HG03060 (cell line): ENCODE results near the gene PRKAB2.
"Not testable (repeated sequence)": the region's sequence is repeated elsewhere in the genome, so short reads cannot be mapped to it uniquely, and the experiment has no call there.

ENCODE experiments used
- ATAC-seq: cut with Tn5 transposase; IDR thresholded peaks from one replicate; pipeline ENCODE4 v1.9.1; 2021; ENCODE audit warnings: low read depth, moderate number of reproducible peaks; ENCODE audit not compliant: unreplicated experiment

The PRKAB2 gene

DNA sequence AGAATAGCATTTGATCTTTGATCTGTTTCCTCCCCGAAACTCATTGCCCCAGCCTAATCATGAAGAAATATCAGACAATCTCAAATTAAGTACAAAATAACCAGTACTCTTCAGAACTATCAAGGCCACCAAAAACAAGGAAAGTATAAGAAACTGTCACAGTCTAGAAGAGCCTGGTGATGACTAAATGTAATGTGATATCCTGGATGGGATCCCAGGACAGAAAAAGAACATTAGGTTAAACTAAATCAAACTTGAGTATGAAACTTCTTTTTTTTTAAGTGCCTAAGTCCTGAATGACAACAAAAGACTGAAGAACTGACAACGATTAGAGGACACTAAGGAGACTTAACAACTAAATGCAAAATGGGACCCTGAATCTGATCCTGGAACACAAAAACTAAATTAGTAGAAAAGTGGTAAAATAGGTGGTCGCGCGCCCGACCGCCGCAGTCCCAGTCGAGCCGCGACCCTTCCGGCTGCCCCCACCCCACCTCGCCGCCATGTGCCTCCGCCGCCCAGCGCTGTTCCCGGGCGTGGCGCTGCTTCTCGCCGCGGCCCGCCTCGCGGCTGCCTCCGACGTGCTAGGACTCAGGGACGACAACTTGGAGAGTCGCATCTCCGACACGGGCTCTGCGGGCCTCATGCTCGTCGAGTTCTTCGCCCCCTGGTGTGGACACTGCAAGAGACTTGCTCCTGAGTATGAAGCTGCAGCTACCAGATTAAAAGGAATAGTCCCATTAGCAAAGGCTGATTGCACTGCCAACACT is 5.5 kb upstream of the PRKAB2 start:
- ATAC-seq: no peak

DNA sequence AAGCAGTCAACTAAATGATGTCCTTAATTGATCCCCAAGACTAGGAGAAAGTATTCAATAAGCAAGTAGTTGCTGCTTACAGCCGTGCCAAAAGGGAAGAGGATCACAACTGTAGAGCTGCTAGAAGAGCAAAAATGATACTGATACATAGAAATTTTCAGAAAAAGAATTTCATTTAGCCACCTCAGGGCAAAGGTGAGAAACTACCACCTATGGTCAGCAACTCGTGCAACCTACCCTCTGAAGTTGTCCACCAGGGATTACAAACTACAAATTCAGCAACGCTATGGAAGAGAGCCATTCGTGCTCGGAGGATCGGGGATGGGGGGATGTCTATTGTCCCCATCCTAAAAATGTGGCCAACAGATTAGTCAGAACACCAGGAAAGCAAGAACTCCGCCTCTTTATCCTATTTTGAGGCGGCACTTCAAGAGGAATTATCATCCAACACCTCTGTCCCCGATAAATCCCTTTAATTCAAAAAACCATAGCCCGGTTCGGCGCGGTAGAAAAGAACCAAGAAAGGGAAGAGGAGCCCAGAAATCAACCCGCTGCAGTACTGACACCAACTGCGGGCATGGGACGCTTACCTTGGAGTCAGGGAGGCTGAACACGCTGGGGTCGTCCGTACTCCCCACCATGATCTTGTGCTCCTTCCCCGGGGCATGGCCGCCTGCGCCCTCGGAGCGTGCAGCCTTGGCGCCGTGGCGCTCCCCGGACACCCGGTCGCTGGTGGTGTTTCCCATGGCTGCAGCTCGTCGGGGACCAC is 687 bp downstream of the PRKAB2 start:
- ATAC-seq: no peak

DNA sequence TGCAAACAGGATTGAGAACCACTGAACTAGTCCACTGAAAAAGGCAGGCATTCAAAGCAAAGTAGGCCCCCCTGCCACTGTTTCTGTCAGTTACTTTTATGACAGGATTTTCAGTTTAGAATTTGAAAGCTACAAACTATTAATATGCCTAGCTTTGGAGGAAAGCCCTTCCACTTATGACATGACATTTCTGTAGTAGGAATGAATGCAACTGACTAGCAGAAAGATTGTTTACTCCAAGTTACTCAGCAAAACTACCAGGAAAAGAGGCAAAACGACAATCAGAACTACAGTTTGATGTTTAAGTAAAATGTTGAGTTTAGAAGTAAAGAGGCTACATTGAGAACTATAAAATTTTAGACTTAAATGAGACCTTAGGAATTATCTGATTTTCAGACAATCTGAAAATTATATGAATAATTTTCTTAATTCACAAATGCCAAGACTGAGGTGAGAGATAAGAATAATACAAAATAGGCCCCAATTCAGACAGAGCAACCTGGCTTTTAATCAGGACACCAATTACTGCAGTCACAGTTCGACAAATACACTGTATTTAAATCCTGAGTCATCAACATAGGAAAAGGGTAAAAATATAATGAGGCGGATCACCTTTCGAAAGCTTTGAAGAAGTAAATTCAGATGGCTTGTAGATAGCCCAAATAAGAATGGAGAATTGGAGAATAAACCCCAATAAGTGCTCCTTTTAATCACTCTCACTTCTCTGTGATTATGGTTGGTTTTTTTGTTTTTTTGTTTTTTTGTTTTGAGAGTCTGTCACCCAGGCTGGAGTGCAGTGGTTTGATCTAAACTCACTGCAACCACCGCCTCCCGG is 2.2 kb downstream of the PRKAB2 start:
- no peak for ATAC-seq

DNA sequence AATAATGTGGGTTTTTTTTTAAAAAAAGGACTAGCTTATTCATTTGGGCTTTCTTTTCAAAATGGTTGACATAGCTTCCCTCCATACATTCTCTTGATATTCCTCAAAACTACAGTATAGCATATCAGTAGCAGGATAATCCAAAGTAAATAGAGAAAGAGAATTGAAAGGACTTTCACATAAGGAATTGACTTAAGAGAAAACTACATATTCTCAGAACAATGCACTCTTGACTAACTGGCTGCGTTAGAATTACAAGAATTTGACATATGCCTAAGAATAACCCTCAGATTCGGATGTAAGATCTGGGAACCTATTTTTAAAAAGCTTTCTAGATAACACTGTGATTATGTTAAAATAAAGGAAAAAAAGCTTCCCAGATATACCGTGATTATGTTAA is 3.1 kb downstream of the PRKAB2 start:
- no peak for ATAC-seq

DNA sequence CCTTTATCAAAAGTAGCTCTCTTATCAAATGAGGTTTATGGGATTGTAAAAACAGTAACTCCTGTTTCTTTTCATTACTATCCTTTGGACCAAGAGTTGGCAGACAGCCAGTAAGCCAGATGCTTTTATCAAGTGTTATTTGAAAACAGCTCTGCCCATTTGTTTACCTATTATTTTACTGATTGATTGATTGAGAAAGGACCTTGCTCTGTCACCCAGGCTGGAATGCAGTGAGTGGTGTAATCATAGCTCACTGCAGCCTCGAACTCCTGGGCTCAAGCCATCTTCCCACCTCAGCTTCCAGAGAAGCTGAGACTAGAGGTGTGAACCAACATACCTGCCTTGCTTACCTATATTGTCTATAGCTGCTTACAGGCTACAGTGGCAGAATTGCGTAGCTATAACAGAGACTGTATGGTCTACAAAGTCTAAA is 3.6 kb downstream of the PRKAB2 start:
- no peak for ATAC-seq

DNA sequence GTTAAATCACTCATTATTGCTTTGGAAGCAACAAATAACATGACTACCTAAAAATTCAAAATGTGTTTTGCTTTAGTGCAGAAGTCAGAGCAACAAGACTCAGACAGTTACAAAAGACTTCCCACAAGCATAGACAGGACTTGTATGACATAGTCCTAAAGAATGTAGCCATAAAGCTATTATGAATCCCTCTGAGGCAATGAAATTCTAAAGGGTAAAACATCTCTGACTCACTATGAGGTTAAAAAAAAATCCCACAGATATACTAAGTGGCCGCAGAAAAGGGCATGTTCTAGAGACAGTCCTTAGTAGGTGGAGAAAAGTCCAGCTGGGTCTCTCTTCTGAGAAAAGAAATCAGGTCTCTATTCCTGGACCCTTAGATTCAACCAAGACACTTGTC is 4.9 kb downstream of the PRKAB2 start:
- ATAC-seq: no peak

DNA sequence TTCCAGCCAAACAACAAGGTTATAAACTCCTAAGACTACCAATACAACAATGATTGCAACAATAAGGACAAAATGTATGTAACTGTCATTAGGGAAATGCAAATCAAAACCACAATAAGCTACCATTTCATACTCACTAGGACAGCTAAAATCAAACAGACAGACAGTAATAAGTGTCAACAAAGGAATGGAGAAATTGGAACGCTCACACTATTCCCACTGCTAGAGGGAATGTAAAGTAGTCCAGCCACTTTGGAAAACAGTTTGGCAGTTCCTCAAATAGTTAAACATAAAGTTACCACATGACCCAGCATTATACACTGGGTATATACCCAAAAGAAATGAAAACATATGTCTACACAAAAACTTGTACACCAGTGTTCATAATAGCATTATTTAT is 9.3 kb downstream of the PRKAB2 start:
- ATAC-seq: no peak

DNA sequence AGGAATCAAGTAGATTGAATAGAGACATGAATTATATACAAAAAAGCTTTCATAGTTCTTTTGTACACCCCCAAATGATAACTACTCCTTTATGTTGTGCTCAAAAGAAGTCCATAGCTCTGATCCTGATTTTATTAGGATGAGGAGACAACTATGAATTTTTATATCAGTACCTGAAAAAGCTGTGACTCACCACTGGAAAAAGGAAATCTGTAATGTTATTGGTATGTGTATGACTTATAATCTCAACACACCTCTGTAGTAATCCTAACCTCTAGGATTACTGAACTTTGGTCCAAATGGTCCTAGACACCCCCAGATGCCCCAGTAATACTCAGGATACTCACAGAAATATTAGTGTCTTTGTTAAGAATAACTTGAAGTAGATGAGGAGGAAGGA is 10.2 kb downstream of the PRKAB2 start:
- no peak for ATAC-seq

DNA sequence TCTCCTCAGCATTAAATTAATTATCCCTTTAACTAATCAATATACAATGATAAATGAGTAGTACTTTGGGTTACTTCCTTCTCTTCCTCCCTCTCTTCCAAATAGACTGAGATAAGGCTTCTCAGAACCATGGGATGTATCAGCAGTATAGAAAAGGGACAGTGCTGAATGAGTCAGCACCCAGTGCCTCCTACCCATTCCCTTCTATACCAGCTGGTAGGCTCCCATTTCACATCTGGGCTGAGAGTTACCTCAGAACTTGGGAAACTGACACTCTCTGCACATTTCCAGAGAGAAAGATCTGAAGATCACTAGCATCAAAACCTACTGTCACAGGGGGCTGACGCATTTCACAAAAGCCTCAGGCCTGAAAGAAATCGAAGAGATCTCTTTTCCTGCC is 15.2 kb downstream of the PRKAB2 start:
- ATAC-seq: not testable (repeated sequence)

DNA sequence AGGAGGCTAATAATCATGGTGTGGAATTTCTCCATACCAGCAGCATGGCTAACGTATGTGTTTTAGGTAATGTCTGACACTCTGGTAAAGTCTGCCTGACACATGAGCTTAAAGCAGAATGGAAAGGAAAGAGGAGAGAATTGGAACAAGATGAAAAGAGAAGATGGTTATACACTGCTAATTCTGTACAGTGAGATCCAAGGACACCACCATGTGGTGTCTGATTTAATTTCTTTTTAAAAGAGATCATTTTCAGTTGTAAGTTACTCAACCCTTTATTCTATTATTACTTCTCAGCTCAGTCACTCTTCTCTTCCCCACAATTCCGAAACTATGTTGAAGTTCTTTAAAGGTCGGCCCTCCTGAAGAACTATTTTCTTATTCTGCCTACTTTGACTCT is 15.6 kb downstream of the PRKAB2 start:
- no peak for ATAC-seq

DNA sequence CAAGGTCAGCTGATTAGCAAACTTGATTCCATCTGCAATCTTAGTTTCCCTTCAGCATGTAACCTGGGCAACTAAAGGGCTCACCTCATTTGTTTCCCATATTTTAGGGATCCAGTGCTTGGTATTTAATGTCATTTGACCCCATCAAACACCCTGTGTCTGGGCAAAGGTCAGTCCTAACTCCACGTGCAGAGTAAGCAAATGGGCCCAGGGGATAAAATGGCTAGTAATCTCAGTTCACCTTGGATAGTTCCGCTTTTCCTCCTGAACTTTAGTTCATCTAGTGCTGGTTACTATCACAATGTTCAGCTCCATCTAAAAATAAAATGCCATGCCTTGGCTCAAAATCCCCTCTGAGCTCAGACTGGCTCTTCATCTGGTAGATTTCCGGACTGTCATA is 19.5 kb downstream of the PRKAB2 start:
- ATAC-seq: no peak

DNA sequence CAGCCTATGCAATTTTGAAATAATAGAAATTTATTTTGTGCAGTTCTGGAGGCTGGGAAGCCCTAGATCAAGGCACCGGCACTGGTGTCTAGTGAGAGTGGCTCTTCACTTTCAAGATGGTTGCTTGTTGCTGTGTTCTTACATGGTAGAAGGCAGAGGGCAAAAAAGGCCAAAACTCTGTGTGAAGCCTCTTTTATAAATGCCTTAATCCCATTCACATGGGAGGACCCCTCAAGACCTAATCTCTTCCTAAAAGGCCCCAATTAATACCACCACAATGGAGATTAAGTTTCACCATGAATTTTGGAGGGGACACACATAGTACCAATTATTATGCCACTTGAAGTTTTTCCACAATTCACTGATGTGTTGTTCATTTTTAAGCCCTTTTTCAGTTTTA is 21.0 kb downstream of the PRKAB2 start:
- ATAC-seq: no peak

DNA sequence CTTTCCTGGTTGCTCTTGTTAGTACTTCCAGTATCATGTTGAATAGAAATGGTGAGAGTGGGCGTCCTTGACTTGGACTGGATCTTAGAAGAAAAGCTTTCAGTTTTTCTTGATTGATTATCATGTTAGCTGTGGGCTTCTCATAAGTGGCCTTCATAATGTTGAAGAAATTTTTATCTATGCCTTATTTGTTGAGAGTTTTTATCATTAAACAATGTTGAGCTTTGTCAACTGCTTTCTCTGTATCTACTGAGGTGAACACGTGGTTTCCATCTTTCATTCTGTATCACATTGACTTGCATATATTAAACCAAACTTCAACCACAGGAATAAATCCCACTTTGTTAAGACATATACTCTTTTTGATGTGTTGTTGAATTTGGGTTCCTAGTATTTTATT is 29.4 kb downstream of the PRKAB2 start:
- ATAC-seq: no peak

DNA sequence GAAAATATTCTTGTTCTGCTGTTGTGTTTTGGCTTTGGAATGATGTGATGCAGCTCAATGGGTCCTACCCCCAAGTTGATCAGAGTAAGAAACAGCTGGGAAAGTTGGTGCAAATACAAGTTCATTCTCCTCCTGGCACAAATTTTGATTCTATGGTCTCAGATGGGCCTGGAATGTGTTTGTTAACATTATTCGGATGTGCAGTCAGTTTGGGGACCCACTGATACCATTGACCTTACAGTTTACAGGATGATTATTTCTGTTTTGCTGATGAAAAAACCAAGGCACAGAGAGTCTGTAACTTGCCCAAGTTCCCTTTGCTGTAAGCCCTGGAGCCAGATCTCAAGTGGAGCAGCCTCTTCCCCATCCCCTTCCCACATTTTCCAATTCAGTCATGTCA is 41.5 kb downstream of the PRKAB2 start:
- ATAC-seq: not testable (repeated sequence)

DNA sequence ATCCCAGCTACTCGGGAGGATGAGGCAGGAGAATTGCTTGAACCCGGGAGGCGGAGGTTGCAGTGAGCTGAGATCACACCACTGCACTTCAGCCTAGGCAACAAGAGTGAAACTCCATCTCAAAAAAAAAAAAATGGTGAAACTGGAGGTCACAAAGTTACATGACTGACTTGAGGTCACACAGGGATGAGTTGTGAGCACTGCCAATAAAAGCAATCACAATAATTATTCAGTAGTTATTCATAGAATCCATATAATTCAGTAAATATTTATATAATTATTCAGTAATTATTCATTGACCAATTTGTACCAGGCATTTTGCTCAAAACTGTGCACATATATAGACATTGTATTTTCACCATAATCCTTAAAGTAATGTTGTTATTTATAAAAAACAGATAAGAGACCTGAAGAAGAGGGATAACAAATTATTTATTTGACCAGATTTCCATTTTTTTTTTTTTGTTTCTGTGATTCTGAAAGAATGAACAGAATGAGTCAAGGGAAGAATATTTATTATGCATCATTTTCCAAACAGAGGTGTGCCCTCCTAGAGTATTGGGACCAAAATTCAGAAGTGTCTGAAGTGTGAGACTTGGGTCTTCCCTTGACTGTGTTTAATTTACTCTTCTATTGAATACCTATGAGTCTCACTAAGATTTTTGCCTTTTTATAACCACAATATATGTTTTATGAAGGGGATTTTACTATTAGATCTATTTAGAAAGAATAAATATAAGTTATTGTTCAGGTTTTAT is 43.0 kb downstream of the PRKAB2 start:
- ATAC-seq: no peak

DNA sequence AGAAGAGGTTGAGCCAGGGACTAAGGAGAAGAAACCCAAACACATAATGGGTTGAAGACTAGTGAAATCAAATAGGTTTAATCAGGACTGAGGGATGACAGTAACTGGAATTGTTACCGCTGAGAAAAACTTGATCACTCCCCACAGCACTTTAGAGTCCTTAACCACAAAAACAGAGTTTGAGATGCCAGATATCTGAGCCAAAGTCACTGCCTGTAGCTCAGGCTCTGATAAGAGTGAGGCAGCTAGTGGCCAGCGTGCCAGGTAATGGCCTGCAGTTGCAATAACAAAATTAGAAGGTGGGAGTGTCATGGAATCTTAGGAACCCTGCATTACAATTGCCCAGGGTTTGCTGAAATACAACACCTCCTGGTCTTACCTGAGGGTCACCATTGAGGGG is 48.0 kb downstream of the PRKAB2 start:
- ATAC-seq: no peak

DNA sequence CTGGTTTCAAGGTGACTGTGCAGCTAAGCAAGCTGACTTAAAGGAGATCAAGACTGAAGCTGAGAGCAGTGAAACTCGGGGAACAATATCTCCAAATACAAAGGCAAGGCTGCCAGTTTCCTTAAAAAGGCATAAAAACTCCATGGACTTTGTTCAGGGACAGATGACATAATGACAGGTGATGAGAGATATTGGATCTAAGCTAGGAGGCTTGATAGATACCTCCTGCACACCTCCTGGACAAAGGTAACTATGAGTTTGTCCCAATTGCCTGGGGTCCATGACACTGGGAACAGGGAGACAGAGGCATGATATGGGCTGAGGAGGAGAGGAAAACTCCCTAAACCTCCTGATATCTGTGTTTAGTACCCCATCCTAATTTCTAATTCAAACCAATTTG is 55.2 kb downstream of the PRKAB2 start:
- no peak for ATAC-seq

DNA sequence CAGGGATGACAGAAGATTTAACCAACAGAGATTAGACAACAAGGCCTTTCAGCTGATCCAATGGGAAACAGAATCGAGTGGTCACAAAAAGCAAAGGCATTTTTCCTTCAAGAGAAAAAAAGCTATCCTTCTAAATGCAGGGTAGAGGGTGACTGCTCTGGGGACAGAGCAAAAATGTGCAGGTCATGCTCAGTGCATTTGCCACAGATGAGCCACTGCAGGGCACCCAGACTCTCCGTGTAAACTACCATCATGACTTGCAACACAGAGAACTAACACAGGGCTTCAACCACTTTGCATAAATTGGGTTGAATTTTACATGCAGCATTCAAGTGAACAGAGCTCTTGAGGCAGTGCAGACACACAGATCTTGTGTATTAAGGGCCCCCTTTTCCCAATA is 56.8 kb downstream of the PRKAB2 start:
- ATAC-seq: no peak

DNA sequence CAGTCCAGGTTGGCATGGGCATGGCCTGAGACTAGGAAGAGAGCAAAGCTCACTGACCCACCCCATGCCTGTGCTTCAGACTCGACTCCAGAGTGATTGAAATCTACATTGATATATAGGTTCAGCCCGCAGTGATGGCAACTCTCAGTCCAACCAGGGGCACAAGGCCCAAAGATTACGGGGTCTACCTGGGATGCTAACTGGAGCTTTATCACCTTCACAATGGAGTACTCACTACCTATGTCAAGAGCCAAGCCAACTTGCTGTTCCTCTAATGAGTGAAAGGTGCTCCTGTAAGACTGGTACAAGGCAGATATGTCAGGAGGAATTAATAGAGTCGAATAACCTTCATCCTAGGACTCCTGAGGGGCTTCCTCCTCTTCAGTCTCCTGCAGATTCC is 57.2 kb downstream of the PRKAB2 start:
- ATAC-seq: not testable (repeated sequence)

DNA sequence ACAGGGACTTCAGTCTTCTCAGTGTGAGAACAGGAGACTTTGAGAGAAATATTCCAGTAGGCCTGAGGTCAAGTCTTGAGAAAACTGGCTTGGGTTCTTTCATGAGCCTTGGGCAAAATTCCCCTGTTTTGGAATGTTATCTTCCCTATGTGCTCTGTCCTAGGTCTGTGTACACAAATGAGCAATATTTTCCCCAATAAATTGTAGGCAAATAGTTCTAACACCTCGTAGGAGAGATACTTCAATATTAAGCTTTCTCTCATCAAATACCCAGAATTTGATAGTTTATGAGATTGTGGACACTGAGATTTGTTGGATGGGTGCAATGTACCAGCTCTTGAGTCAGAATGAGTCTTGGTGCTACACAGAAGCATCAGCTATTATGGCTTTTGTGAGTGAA is 57.9 kb downstream of the PRKAB2 start:
- not testable (repeated sequence) for ATAC-seq
